HepG2 (cell line): ENCODE data around the gene RNASE8. TPM values are rescaled to one million over a fixed set of nuclear protein-coding genes. Genes with fewer than 3 reads are reported as not detected.

ENCODE experiments used
- ARID4A ChIP-seq: sonication (generic); formaldehyde crosslinking; IDR thresholded peaks from 2 replicates; pipeline ENCODE4 v1.5.0; 2020; ENCODE audit warnings: mild to moderate bottlenecking, missing genetic modification reagents, borderline replicate concordance
- ELF1 ChIP-seq: sonication (generic); formaldehyde crosslinking; IDR thresholded peaks from 2 replicates; pipeline ENCODE4 v1.4.0; 2020; ENCODE audit warnings: missing genetic modification reagents
- HMGXB4 ChIP-seq, 2 experiments: sonication (generic) in 1 of 2; formaldehyde crosslinking in 1 of 2; IDR thresholded peaks; 2 replicates each; pipeline versions ENCODE4 v1.4.0 to v1.6.1; 2018 to 2020; ENCODE audit warnings: missing genetic modification reagents in 2 of 2, borderline replicate concordance in 1 of 2, low read depth in 1 of 2, mild to moderate bottlenecking in 1 of 2, missing biosample characterization in 1 of 2
- IRF9 ChIP-seq: sonication (generic); formaldehyde crosslinking; IDR thresholded peaks from 2 replicates; pipeline ENCODE4 v1.8.0; 2022; ENCODE audit warnings: missing genetic modification reagents, mild to moderate bottlenecking, borderline replicate concordance
- KAT8 ChIP-seq: IDR thresholded peaks from 2 replicates; pipeline ENCODE4 v1.6.1; 2016; ENCODE audit warnings: missing genetic modification reagents, missing compliant biosample characterization
- MXD4 ChIP-seq: IDR thresholded peaks from 2 replicates; pipeline ENCODE4 v1.6.1; 2016; ENCODE audit warnings: mild to moderate bottlenecking, missing biosample characterization, missing genetic modification reagents
- PATZ1 ChIP-seq: sonication (generic); formaldehyde crosslinking; IDR thresholded peaks from 2 replicates; pipeline ENCODE4 v1.4.0; 2020; ENCODE audit warnings: missing genetic modification reagents
- SALL1 ChIP-seq: sonication (generic); formaldehyde crosslinking; IDR thresholded peaks from 2 replicates; pipeline ENCODE4 v1.8.0; 2022; ENCODE audit warnings: mild to moderate bottlenecking, missing genetic modification reagents
- SSRP1 ChIP-seq: IDR thresholded peaks from 2 replicates; pipeline ENCODE4 v1.6.1; 2016; ENCODE audit warnings: control low read depth
- TEAD3 ChIP-seq: optimal IDR thresholded peaks from 2 replicates; pipeline ENCODE3; 2016; ENCODE audit warnings: borderline replicate concordance
- YY1 ChIP-seq: IDR thresholded peaks from 2 replicates; pipeline ENCODE4 v1.6.1; 2011; ENCODE audit warnings: low read length, low read depth, moderate library complexity, mild to moderate bottlenecking; ENCODE audit not compliant: insufficient read depth, insufficient replicate concordance
- ZNF672 ChIP-seq: sonication (generic); formaldehyde crosslinking; IDR thresholded peaks from 2 replicates; pipeline ENCODE4 v1.8.1; 2022; ENCODE audit warnings: missing genetic modification reagents
- ZNF687 ChIP-seq: sonication (generic); formaldehyde crosslinking; IDR thresholded peaks from 2 replicates; pipeline ENCODE4 v1.5.1; 2020; ENCODE audit warnings: mild to moderate bottlenecking, missing genetic modification reagents, moderate library complexity
- ZSCAN9 ChIP-seq: IDR thresholded peaks from 2 replicates; pipeline ENCODE4 v1.6.1; 2016; ENCODE audit warnings: borderline replicate concordance
- polyA plus RNA-seq, 8 experiments: library from polyadenylated mRNA; depleted of rRNA in 3 of 8; stranded (reverse) in 7 of 8; unstranded in 1 of 8; fragments of >200 nt; fragmentation: Illumina TruSeq in 4 of 8; extraction: Trizol in 4 of 8; gene quantifications; 2 replicates each; pipeline versions ENCODE4 v1.2.1 to v1.2.3, GENCODE V29; 2011 to 2016; ENCODE audit warnings: low read depth in 4 of 8, missing spikeins in 1 of 8, mixed read lengths in 1 of 8; ENCODE audit not compliant: insufficient read depth in 1 of 8
- total RNA-seq, 5 experiments: library from RNA; depleted of rRNA; stranded (reverse); fragments of >200 nt; fragmentation: Illumina TruSeq; extraction: Trizol; gene quantifications; 2 replicates each; pipeline ENCODE4 v1.2.3, GENCODE V29; 2016; ENCODE audit warnings: low read depth in 1 of 5

RNASE8 gene
- total and polyA plus RNA-seq, 2 of the 13 experiments (the other 11 are each of a cell fraction or from before 2014, with no cell fraction given): not detected

- TF ChIP-seq ARID4A: peak; percentile 45; the same call in 1 of the 2 replicates
- TF ChIP-seq SSRP1 (CRISPR knock-in tag): no peak
- peak; percentile 67 for TF ChIP-seq YY1
- 0 out of 2 replicates have a peak, but pooled peaks have one; percentile 27 for TF ChIP-seq ZSCAN9
- TF ChIP-seq PATZ1: peak; percentile 97
- peak in 1 of 2 experiments; percentile 37; a peak in 1 of 4 replicates for TF ChIP-seq HMGXB4 (CRISPR knock-in tag; IDR thresholded peaks at IDR 0.05; ENCODE audit: borderline replicate concordance in 1 of 2, low read depth in 1 of 2)
- TF ChIP-seq KAT8: 0 out of 2 replicates have a peak, but pooled peaks have one; percentile 28
- TF ChIP-seq IRF9 (CRISPR knock-in tag): no peak
- TF ChIP-seq ZNF687 (CRISPR knock-in tag): peak; percentile 47
- TF ChIP-seq ZNF672 (CRISPR knock-in tag): peak; percentile 99
- peak; percentile 87 for TF ChIP-seq TEAD3 (CRISPR knock-in tag)
- TF ChIP-seq ELF1: peak; percentile 39; the same call in 1 of the 2 replicates
- TF ChIP-seq SALL1 (CRISPR knock-in tag): 0 out of 2 replicates have a peak, but pooled peaks have one; percentile 13
- TF ChIP-seq MXD4 (CRISPR knock-in tag): peak; percentile 73; the same call in 1 of the 2 replicates
Observed at GRCh38 chr14:21098076-21098891, 40.7 kb downstream of the RNASE8 start, which contains the start of gene ZNF219 (continued).
